ENCODE data around the gene PIK3CD.
"Not testable (repeated sequence)": the region's sequence is repeated elsewhere in the genome, so short reads cannot be mapped to it uniquely, and the experiment has no call there.

Gene PIK3CD

DNA sequence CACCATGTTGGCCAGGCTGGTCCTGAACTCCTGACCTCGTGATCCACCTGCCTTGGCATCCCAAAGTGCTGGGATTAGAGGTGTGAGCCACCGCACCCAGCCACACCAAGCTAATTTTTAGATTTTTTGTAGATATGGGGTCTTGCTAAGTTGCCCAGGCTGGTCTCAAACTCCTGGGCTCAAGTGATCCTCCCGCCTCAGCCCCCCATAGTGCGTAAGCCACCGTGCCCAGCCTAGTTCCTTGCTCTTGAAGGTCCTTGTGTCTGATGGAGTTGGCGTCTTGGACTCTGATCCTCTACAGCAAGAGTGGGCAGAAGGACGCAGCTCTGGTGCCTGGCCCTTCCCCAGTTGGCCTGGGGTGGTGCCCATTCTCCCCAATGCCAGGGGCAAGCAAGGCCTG lies 24.6 kb downstream of the PIK3CD start:
- Mint-ChIP-seq H3K4me1 (ENCODE audit: low read depth) (peaks cover 58% of the 10 kb centered on the region), H3K27ac (peak overlapping the region; percentile 64), H3K36me3 (ENCODE audit: low read depth) (peaks cover 98% of the 10 kb centered on the region)
- intact Hi-C loops (cut with micrococcal nuclease); H3K9me3 Mint-ChIP-seq; H3K27me3 Mint-ChIP-seq; H3K4me3 Mint-ChIP-seq: not testable (repeated sequence)

DNA sequence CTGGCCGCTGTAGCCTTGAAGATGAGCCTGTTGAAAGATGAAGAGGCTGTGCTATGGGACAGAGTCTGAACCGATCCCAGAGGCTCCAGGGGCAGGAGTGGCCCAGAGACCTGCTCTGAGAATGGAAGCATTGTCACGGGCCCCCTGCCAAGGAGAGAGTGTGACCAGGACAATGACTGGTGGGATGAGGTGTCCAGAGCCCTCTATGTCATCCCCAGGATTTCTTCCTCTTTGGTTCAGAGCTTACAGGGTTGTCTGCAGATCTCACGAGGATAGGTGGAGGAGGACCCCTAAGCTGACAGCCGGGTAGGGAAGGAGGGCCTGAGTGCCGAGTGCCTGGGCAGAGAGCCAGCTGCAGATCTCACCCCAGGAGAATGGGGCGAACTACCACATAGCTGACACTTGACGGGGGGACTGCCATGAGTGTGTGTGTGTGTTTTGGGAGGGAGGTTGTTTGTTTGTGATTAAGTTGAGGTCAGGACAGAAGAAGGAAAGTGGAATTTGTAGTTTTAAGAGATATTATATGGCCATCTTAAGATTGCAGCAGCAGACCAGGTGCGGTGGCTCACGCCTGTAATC lies 25.4 kb downstream of the PIK3CD start:
- H3K36me3 Mint-ChIP-seq (ENCODE audit: low read depth) = peaks cover 97% of the 10 kb centered on the region
- H3K9me3 Mint-ChIP-seq = no peaks in the 10 kb centered on the region
- intact Hi-C loops (cut with micrococcal nuclease) = no loop called here
- H3K27me3 Mint-ChIP-seq = no peaks in the 10 kb centered on the region
- H3K4me1 Mint-ChIP-seq (ENCODE audit: low read depth) = peaks cover 58% of the 10 kb centered on the region
- no peak overlapping the region for H3K4me3 Mint-ChIP-seq
- H3K27ac Mint-ChIP-seq = peak overlapping the region; percentile 15

DNA sequence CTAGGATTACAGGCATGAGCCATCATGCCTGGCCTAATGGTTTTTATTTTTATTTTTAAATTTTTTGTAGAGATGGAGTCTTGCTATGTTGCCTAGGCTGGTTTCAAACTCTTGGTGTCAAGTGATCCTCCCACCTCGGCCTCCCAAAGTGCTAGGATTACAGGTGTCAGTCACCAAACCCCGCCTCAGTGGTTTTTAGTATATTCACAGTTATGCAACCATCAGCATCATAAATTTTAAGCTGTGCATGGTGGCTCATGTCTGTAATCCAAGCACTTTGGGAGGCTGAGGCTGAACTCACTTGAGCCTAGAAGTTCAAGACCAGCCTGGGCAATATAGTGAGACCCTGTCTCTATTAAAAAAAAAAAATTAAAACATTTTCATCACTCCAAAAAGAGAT lies 28.6 kb downstream of the PIK3CD start:
- Mint-ChIP-seq H3K27ac (no peak overlapping the region), H3K27me3 (no peaks in the 10 kb centered on the region), H3K4me1 (ENCODE audit: low read depth) (peaks cover 75% of the 10 kb centered on the region), H3K4me3 (no peak overlapping the region), H3K9me3 (no peaks in the 10 kb centered on the region), H3K36me3 (ENCODE audit: low read depth) (peaks cover 84% of the 10 kb centered on the region)
- intact Hi-C loops (cut with micrococcal nuclease) = no loop called here

DNA sequence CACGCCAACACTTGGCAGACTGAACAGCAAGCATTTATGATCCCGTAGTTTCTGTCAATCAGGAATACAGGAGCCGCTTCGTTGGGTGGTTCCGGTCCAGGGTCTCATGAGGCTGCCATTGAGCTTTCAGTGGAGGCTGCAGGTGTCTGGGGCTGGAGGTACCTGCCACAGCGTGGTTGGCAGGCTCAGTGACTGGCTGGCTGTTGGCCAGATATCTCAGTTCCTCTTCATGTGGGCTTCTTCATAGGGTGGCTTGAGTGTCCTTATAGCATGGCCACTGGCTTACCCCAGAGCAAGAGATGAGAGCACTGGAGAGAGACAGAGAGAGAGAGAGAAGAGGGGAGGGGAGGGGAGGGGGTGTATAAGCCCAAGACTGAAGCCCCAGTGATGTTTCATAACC lies 29.3 kb downstream of the PIK3CD start:
- Mint-ChIP-seq H3K27ac (no peak overlapping the region), H3K4me1 (ENCODE audit: low read depth) (peaks cover 79% of the 10 kb centered on the region), H3K27me3 (no peaks in the 10 kb centered on the region), H3K36me3 (ENCODE audit: low read depth) (peaks cover 79% of the 10 kb centered on the region), H3K4me3 (no peak overlapping the region), H3K9me3 (no peaks in the 10 kb centered on the region)
- intact Hi-C loops (cut with micrococcal nuclease) = no loop called here

DNA sequence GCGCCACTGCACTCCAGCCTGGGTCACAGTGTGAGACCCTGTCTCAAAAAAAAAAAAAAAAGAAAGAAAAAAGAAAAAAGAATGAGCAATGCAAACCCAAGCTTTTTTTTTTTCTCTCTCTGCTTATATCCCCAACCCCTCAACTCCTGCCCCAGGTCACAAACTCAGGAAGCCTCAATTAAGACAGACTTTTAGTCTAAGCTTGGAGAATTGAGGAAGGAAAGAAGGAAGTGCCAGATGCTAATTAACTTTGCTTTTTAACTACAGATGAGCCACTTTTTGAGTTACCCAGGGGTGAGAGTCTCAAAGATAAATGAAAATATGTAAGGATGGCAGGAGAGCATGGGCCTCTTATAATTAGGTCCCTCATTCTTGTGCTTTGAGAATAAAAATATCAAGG lies 33.3 kb downstream of the PIK3CD start:
- Mint-ChIP-seq H3K9me3 (no peaks in the 10 kb centered on the region), H3K4me1 (ENCODE audit: low read depth) (peaks cover 80% of the 10 kb centered on the region), H3K27me3 (no peaks in the 10 kb centered on the region), H3K36me3 (ENCODE audit: low read depth) (peaks cover 51% of the 10 kb centered on the region), H3K4me3 (no peak overlapping the region), H3K27ac (no peak overlapping the region)
- intact Hi-C loops (cut with micrococcal nuclease) = loop anchor here (5.0 kb wide), 2 partner anchors 32 to 58 kb away; partner anchors contain the start of gene PIK3CD

DNA sequence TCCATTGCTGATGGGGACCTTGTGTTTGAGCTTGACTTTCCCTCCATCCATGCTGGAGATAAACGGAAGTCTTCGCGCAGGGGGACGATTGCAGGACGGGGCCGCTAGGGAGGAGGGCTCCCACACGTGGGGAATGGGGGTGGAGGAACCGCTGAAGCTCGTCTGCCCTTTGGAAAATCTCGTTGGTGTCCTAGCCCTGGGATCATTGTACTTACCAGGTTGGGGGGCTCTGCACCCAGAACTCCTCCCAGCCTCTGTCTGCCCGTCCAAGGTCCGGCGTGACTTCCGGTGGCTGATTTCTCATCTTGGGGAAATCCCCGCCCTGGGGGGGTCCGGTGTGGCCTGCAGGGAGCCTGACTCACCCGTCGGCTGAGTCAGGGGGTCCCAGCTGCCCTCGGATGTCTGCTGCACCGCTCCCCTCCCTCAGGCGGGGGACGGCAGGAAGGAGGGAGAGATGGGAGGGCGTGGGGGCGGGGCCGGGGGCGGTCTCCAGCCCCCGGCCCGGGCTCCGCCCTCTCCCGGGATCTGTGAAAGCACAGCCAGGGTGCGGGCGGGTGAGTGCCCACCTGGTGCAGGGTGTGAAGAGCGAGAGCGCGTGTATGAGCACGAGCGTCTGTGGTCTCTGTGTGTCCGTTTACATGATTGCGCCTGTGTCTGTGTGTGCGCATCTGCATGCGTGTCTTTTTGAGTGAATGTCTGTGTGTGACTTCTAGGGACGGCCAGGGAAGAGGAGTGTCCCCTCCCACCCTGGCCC lies 35.8 kb downstream of the PIK3CD start:
- H3K4me3 Mint-ChIP-seq = peak overlapping the region; percentile 83
- H3K27ac Mint-ChIP-seq = peak overlapping the region; percentile 72
- no peaks in the 10 kb centered on the region for H3K27me3 Mint-ChIP-seq
- peaks cover 52% of the 10 kb centered on the region for H3K36me3 Mint-ChIP-seq (ENCODE audit: low read depth)
- H3K4me1 Mint-ChIP-seq (ENCODE audit: low read depth) = peaks cover 83% of the 10 kb centered on the region
- no peaks in the 10 kb centered on the region for H3K9me3 Mint-ChIP-seq
- intact Hi-C loops (cut with micrococcal nuclease) = loop anchor here (5.0 kb wide), 2 partner anchors 35 to 60 kb away; partner anchors contain the start of gene PIK3CD

DNA sequence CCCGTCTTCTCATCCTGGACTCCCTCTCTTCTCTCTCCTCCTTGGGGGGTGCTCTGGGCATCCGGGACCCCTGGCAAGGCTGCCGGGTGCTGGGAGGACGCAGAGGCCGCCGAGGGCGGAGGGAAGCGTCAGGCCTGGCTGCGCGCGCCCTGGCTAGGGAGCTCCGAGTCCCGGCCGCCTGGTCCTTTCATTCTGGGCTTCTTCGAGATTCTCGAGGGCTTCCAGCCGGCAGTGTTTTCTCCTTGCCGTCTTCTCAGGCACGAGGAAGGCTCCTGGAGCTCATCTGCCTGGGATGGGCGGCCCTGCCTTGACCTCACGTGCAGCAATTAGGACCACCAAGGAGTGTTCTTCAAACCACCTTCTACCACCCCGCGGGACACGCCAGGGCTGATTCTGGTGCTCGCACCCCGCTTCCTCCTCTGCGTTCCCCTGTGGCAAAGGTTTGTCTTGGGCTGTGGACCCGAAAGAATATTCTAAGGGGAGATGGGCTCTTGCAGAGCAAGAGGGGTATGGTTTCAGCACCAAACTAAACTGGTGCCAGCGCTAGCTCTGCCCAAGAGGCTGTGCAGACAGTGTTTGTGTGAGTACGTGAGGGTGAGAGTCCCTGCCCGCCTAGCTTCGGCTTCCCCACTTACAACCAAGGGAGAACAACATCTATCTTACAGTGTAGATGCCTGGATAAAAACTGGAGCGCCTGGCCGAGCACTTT lies 36.5 kb downstream of the PIK3CD start:
- no peaks in the 10 kb centered on the region for H3K9me3 Mint-ChIP-seq
- H3K4me3 Mint-ChIP-seq = peak overlapping the region; percentile 83
- H3K36me3 Mint-ChIP-seq (ENCODE audit: low read depth) = peaks cover 56% of the 10 kb centered on the region
- H3K27ac Mint-ChIP-seq = peak overlapping the region; percentile 72
- intact Hi-C loops (cut with micrococcal nuclease) = loop anchor here (5.0 kb wide), 2 partner anchors 36 to 61 kb away; partner anchors contain the start of gene PIK3CD
- no peaks in the 10 kb centered on the region for H3K27me3 Mint-ChIP-seq
- H3K4me1 Mint-ChIP-seq (ENCODE audit: low read depth) = peaks cover 82% of the 10 kb centered on the region

DNA sequence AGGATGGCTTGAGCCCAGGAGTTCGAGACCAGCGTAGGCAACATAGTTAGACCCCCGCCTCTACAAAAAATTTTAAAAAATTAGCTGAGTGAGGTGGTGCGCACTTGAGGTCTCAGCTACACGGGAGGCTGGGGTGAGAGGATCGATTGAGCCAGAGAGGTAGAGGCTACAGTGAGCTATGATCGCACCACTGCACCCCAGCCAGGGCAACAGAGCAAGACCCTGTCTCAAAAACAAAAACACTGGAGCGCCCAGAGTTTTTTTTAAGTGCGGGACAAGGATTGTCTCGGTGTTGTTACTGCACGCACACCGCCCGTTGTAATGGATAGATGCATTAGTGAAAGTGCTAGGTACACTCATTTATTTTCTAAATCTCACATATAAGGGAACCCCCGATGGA lies 37.1 kb downstream of the PIK3CD start:
- H3K4me1 Mint-ChIP-seq (ENCODE audit: low read depth) = peaks cover 78% of the 10 kb centered on the region
- H3K4me3 Mint-ChIP-seq = peak overlapping the region; percentile 83
- H3K9me3 Mint-ChIP-seq = no peaks in the 10 kb centered on the region
- peaks cover 56% of the 10 kb centered on the region for H3K36me3 Mint-ChIP-seq (ENCODE audit: low read depth)
- no peak overlapping the region for H3K27ac Mint-ChIP-seq
- no peaks in the 10 kb centered on the region for H3K27me3 Mint-ChIP-seq
- intact Hi-C loops (cut with micrococcal nuclease) = loop anchor here (5.0 kb wide), 2 partner anchors 36 to 61 kb away; partner anchors contain the start of gene PIK3CD

DNA sequence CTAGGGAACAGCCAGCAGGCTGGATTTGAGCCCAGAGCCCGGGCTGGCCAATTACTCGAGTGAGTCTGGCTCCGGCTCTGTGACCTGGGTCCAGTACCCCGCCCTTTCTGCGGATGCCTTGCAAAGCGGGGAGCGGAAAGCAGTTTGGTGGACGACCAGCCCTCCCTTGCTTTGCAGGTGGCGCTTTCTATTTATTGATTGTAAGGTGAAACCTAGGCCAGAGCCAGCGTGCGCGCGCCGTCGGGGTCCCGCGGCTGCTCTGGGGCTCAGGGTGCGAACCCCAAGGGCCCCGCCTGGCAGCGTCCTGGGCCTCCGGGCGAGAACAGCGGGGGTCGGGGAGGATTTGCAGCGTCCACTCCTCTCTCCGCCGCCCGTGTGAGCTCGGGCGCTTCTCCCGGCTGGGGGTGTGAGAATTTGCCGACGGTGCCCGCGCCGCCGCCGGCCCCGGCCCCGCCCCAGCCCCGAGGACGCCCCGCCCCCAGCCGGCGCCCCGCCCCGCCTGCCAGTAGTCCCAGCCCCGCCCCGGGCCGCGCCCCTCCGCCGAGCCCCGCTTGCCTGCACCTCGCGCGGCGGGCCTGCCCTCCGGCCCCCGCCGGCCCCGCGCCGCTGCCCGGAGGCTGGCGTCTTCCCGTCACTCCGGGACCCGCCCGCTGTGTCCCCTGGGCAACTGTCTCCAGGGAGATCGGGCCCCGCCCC lies 37.6 kb downstream of the PIK3CD start:
- Mint-ChIP-seq H3K27ac (no peak overlapping the region), H3K27me3 (no peaks in the 10 kb centered on the region), H3K36me3 (ENCODE audit: low read depth) (peaks cover 56% of the 10 kb centered on the region), H3K9me3 (no peaks in the 10 kb centered on the region), H3K4me3 (peak overlapping the region; percentile 83), H3K4me1 (ENCODE audit: low read depth) (peaks cover 78% of the 10 kb centered on the region)
- intact Hi-C loops (cut with micrococcal nuclease) = loop anchor here (5.0 kb wide), 2 partner anchors 37 to 62 kb away; partner anchors contain the start of gene PIK3CD

DNA sequence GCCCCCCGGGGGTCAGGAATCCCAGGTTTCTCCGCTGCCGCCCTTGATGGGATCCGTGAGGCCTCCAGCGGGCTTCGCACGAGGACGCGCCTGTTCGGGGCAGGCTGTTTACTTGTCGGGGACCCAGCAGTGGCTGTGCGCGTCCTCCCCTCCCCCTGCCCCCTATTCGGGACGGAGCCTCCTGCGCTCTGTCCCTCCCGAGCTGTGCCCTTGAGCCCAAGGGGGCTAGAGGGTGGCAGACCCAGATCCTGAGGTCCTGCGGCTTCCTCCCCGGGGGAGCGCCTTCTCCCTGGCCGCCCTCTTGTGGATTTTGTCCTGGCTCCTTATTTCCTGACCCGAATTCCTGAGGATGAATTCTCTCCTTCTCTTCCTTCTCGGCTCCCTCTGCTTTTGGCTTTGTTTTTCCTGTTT lies 38.4 kb downstream of the PIK3CD start:
- Mint-ChIP-seq H3K4me3 (peak overlapping the region; percentile 89), H3K27me3 (no peaks in the 10 kb centered on the region), H3K4me1 (ENCODE audit: low read depth) (peaks cover 77% of the 10 kb centered on the region), H3K36me3 (ENCODE audit: low read depth) (peaks cover 63% of the 10 kb centered on the region), H3K9me3 (no peaks in the 10 kb centered on the region), H3K27ac (peak overlapping the region; percentile 80)
- intact Hi-C loops (cut with micrococcal nuclease) = loop anchor here (5.0 kb wide), 2 partner anchors 38 to 63 kb away; partner anchors contain the start of gene PIK3CD

DNA sequence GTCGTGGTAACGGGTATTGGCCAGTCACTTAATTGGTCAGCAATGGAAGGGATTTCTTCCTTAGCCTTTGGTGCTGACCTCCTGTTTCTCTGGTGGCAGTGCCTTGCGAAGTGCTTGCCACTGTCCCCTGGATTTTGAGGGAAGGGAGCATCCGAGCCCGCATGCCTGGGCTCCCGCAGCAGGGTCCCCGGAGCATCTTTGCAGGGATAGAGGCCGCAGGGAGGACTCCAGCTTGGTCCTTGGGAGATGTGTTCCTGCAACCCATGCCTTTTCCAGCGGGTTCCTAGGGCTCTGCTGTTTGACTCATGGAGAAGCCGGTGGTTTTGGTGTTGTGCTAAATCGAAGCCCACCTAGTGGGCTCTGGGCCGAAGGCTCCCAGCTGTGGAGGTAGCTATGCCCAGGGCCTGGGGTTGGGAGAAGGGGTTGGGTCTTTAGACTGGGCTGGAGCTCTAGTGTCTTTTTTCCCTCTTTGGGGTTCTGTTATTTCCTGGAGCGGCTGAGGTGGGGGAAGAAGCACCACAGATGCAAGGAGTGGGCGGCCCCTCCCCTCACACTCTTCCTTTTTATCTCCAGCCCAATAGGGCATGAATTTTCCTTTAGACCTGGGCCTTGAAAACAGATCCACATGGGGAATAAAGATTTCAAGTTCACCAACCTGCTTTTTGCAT lies 39.0 kb downstream of the PIK3CD start:
- Mint-ChIP-seq H3K27ac (peak overlapping the region; percentile 80), H3K27me3 (no peaks in the 10 kb centered on the region), H3K4me1 (ENCODE audit: low read depth) (peaks cover 77% of the 10 kb centered on the region), H3K9me3 (no peaks in the 10 kb centered on the region), H3K36me3 (ENCODE audit: low read depth) (peaks cover 69% of the 10 kb centered on the region), H3K4me3 (peak overlapping the region; percentile 89)
- intact Hi-C loops (cut with micrococcal nuclease) = no loop called here

DNA sequence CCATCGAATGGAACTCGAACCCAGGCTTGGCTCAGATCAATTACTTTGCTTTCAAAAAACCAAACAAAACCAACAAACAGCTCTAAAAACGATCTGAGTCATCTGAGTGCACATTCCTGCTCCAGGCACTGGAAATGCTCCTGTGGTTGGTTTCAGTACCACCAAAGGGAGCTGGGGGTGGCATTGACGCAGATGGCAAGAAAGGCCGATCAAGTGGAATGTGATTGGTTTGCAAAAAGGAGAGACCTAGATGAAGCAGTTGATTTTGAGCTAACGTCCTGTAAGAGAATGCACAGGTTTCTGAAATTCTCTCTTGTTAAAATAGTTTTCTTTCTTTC lies 39.5 kb downstream of the PIK3CD start:
- Mint-ChIP-seq H3K4me3 (no peak overlapping the region), H3K36me3 (ENCODE audit: low read depth) (peaks cover 69% of the 10 kb centered on the region), H3K4me1 (ENCODE audit: low read depth) (peaks cover 72% of the 10 kb centered on the region), H3K27me3 (no peaks in the 10 kb centered on the region), H3K27ac (no peak overlapping the region), H3K9me3 (no peaks in the 10 kb centered on the region)
- intact Hi-C loops (cut with micrococcal nuclease) = no loop called here

DNA sequence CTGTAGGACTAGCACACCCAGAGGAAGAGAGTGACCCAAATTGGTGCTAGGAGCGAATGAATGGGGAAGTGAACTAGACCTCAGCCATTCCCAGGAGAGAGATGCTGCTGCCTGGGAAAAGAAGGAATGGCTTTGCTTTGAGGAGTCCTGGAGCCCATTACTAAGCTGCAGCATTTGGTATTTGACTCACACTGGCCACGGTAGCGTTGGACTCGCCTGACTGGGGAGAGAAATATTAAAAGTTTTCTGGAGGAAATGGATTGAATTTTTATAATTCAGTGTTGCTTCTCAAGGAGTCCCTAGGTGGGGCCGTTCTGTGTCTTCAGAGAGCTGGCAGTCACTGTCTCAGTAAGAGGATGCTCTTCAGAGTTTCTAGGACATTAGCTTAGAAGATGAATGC lies 40.2 kb downstream of the PIK3CD start:
- H3K36me3 Mint-ChIP-seq (ENCODE audit: low read depth) = peaks cover 75% of the 10 kb centered on the region
- intact Hi-C loops (cut with micrococcal nuclease) = no loop called here
- no peak overlapping the region for H3K4me3 Mint-ChIP-seq
- no peak overlapping the region for H3K27ac Mint-ChIP-seq
- no peaks in the 10 kb centered on the region for H3K9me3 Mint-ChIP-seq
- no peaks in the 10 kb centered on the region for H3K27me3 Mint-ChIP-seq
- H3K4me1 Mint-ChIP-seq (ENCODE audit: low read depth) = peaks cover 71% of the 10 kb centered on the region

All from dendritic cell treated with granulocyte-macrophage colony-stimulating factor and Interleukin-4, amounts not matched to agents 40 ng/mL and 50 ng/mL, for 4 days (primary cell).